Hair follicular keratinocyte (primary cell): Measurements from ENCODE around the gene VSIR. TPM values are rescaled to one million over a fixed set of nuclear protein-coding genes. Genes with fewer than 3 reads are reported as not detected.

Source experiments
- total RNA-seq: library from RNA; depleted of rRNA; stranded (reverse); fragments of >200 nt; gene quantifications from 2 replicates; pipeline ENCODE4 v1.2.3, GENCODE V29; 2015

Gene VSIR
- 10.1 and 20.5 TPM in 2 replicates for total RNA-seq

DNA sequence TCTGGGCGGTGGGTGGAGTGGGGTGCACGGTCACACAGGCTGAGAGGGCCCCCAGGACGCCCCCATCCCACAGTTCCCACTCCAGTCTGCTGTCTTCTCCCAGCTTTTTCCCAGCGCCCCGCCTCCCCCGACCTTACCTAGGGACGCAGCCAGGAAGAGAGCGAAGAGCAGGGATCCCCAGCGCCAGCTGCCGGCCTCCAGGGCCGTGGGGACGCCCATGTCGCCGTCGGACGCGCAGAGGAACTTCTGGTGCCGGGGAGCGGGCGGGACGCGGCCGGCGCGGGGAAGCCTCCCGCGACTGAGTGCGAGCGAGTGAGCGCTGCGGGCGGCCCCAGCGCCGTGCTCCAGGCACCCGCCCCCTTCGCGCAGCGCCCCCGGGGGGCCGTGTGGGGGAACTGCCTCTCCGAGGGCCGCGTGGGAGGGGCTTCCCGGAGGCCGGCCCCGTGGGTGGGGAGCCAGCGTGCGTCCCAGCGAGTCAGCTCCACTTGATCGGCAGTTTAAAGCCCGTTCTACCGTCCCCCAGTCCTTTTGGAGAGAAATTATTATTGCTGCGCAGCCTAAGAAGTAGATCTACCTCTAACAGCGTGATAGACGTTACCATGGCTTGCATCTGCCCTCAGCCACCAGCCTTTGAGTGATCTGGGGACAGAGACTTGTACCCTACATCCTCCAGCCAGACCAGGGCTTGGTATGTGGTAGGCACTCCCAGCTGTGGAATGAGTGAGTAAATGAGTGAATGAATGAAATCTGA lies at the start of gene VSIR:
VSIR (minus strand) TSS at position 300 of the 751 bp plus-strand sequence; CDS start at position 219, 81 bp downstream.

DNA sequence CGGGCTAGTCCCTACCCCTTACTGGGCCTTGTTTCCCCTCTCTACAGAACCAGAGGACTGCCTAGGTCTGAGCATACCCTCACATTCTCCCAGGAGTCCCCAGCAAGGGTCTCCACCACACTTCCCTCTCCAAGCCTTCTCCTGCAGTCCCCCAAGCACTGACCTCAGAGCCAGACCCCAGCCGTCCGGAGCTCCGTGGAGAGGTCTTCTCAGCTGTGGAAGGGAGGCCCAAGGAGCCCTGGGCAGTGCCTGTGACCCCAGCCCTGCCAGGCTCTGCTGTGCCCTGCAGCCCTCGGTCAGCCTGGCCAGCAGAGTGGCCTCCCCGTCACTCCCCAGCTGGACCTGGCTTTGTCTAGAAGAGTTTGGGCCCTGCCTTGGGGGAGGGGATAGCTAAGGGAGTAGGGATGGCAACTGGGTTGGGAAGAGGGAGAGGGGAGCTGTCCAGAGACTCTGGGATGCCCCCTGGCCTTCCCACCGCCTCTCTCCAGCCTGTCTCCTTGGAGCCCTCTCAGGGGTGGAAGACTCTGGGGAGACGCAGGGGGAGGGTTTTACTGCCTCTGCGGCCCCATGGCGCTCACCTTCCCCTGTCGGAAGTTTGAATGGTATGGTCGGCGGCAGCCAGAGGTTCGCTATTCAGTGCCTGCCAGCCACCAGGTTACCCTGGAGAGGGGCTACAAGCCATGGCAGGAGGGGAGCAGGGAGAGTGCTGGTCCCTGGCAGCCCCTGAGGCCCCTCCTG lies 53.7 kb downstream of the VSIR start, which contains the start of gene C10orf105:
C10orf105 (minus strand) TSS at position 315 of the 738 bp plus-strand sequence. CDS start 3,441 bp downstream, outside the sequence.

Other genes starting within 250 kb of the VSIR start
- gene C10orf105, start 53.7 kb downstream of the VSIR start, total RNA-seq: not detected in 2 replicates
- gene PSAP, start 77.7 kb upstream of the VSIR start, total RNA-seq: 334 and 507 TPM in 2 replicates
- gene CHST3, start 190.9 kb upstream of the VSIR start, total RNA-seq: 17.1 and 18.3 TPM in 2 replicates